K562 (cell line): ENCODE measurements around the gene PHLPP2.

Experiments
- AFF4 ChIP-seq: sonication (generic); formaldehyde crosslinking; IDR thresholded peaks from 2 replicates; pipeline ENCODE4 v1.8.0; 2023; ENCODE audit warnings: mild to moderate bottlenecking, missing genetic modification reagents
- CHD4 ChIP-seq: fragments of 200-600 bp; sonication (generic); IDR thresholded peaks from 3 replicates; pipeline ENCODE4 v1.6.1; 2012; ENCODE audit warnings: low read depth, mild to moderate bottlenecking, mixed read lengths, low read length, inconsistent platforms; ENCODE audit not compliant: insufficient read depth, insufficient replicate concordance, poor library complexity, severe bottlenecking
- MXI1 ChIP-seq: IDR thresholded peaks from 2 replicates; pipeline ENCODE4 v1.6.1; 2011; ENCODE audit warnings: low read depth, mild to moderate bottlenecking, improper control_type of control experiment, low read length
- OTX1 ChIP-seq: fragments of 450-650 bp; formaldehyde crosslinking; IDR thresholded peaks from 2 replicates; pipeline ENCODE4 v1.4.0; 2022; ENCODE audit warnings: mild to moderate bottlenecking
- POLR2A ChIP-seq: fragments of 450-650 bp; conservative IDR thresholded peaks from 2 replicates; pipeline ENCODE4 v1.6.1; 2016
- POLR2AphosphoS5 ChIP-seq: IDR thresholded peaks from 2 replicates; pipeline ENCODE4 v1.6.1; 2011; ENCODE audit warnings: mild to moderate bottlenecking, low read depth, low read length, moderate library complexity; ENCODE audit not compliant: control insufficient read depth, insufficient read depth
- SP1 ChIP-seq: sonication (generic); formaldehyde crosslinking; IDR thresholded peaks from 2 replicates; pipeline ENCODE4 v1.8.1; 2022; ENCODE audit warnings: mild to moderate bottlenecking, missing genetic modification reagents
- YY1 ChIP-seq, 3 experiments: IDR thresholded peaks; 2 replicates each; pipeline ENCODE4 v1.6.1; 2011; ENCODE audit warnings: low read length in 2 of 3, mild to moderate bottlenecking in 2 of 3, moderate library complexity in 2 of 3, borderline replicate concordance in 1 of 3, control low read depth in 1 of 3, low read depth in 1 of 3; ENCODE audit not compliant: insufficient read depth in 3 of 3, insufficient replicate concordance in 2 of 3, control insufficient read depth in 1 of 3, insufficient read length in 1 of 3; ENCODE audit errors: extremely low read depth in 1 of 3
- TF ChIP-seq, protein P1 (sequence below): sonication (generic); formaldehyde crosslinking; IDR thresholded peaks from 2 replicates; pipeline ENCODE4 v1.9.0; 2022; ENCODE audit warnings: mild to moderate bottlenecking, missing genetic modification reagents

DNA sequence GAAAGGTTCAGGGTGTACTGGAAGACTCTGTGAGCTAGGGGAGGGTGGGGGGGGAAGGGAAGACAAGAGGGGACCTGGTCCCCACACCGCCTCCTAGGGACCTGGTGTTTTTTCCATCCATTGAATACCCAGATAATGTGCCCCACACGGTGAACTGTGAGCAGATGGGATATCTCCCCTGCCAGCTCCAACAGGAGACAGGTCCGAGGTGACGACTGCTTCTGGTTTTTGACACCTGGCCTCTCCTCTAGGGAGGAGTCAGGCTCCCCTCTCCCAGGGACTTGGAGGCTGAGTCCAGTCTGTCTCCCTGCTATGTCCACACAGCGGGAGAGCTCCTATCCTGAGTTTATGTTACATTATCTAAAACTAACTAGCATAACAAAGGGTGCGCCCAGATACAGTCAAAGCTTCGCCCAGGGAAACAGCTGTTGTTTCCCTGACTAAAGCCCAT, 96.7 kb downstream of the PHLPP2 start:
- TF ChIP-seq YY1 (IDR thresholded peaks at IDR 0.05; ENCODE audit: borderline replicate concordance in 1 of 3, control insufficient read depth in 1 of 3, extremely low read depth in 1 of 3, insufficient read depth in 3 of 3, insufficient read length in 1 of 3, insufficient replicate concordance in 2 of 3, low read depth in 1 of 3, low read length in 2 of 3) (no peak), OTX1 (CRISPR knock-in tag) (no peak), CHD4 (no peak), AFF4 (CRISPR knock-in tag) (no peak), POLR2A (no peak), MXI1 (no peak), SP1 (CRISPR knock-in tag) (no peak), POLR2AphosphoS5 (no peak)
- TF ChIP-seq, protein P1, sequence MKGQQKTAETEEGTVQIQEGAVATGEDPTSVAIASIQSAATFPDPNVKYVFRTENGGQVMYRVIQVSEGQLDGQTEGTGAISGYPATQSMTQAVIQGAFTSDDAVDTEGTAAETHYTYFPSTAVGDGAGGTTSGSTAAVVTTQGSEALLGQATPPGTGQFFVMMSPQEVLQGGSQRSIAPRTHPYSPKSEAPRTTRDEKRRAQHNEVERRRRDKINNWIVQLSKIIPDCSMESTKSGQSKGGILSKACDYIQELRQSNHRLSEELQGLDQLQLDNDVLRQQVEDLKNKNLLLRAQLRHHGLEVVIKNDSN (CRISPR knock-in tag) = no peak
